ENCODE measurements around the gene SLC38A10. TPM values are rescaled to one million over a fixed set of nuclear protein-coding genes. Genes with fewer than 3 reads are reported as not detected.

Gene SLC38A10
- total RNA-seq, 1 donor from 2014 or later: 35.5 TPM

DNA sequence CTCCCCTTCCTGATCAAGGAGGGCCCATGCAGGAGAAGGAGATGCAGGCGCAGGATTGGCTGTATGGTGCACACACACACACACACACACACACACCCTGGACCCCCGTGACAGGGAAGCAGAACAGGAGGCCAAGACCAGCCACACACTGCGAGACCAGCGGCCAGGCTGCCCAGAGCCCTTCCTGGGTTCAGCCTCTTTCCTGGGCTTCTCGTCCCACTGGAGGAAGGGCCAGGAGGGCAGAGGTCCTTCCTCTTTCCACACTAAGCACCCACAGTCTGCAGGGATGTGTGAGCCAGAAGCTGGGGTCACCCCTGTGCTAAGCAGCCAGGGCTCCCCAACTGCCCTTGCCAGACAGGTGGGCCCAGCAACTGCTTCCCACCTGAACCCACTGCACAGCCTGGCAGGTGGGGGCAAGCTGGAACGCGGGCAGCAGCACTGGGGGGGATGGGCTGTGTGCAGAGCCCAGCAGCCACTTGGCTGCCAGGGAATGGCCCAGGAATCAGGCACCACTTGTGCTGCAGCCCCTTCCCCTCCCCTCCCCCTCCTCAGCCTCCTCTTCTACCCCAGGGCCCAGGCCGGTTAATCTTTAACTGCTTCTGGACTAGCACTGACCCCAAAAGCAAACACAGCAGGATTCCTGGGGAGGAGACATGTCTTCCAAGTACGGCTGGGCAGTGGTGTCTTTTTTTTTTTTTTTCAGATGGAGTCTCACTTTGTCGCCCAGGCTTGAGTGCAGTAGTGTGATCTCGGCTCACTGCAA, 44.6 kb upstream of the SLC38A10 start:
- FAIRE-seq (no peak), DNase-seq (ENCODE audit: low read depth) (no peak)
- TF ChIP-seq CTCF (IDR thresholded peaks at IDR 0.05; ENCODE audit: insufficient read depth, low read length, severe bottlenecking): no peak
- Histone ChIP-seq H3K4me3 (ENCODE audit: low read depth, low read length) (no peak overlapping the region), H3K36me3 (ENCODE audit: control insufficient read depth, insufficient read depth, low read length) (no peaks in the 10 kb centered on the region), H3K27me3 (ENCODE audit: control insufficient read depth, insufficient read depth, low read length) (peaks cover under 1% of the 10 kb centered on the region)

DNA sequence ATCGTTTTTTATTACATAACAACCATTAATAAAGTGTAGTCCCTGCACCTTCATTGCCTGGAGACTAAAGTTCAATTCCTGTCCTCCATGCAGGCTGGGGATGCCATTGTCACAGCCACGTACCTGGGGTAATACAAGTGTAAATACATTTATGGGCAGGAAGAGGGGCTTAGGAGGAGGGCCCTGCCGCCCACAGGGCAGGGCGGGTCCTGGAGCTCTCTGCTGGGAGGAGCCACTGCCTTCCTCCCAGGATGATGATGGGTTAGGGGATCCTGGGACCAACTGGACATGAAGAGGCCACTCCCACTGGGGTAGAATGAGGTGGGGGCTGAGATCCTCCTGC, 44.1 kb upstream of the SLC38A10 start:
- no peak for FAIRE-seq
- H3K27me3 ChIP-seq (ENCODE audit: control insufficient read depth, insufficient read depth, low read length): peaks cover 2% of the 10 kb centered on the region
- no peak overlapping the region for H3K4me3 ChIP-seq (ENCODE audit: low read depth, low read length)
- no peak for TF ChIP-seq CTCF (IDR thresholded peaks at IDR 0.05; ENCODE audit: insufficient read depth, low read length, severe bottlenecking)
- H3K36me3 ChIP-seq (ENCODE audit: control insufficient read depth, insufficient read depth, low read length): no peaks in the 10 kb centered on the region
- no peak for DNase-seq (ENCODE audit: low read depth)

DNA sequence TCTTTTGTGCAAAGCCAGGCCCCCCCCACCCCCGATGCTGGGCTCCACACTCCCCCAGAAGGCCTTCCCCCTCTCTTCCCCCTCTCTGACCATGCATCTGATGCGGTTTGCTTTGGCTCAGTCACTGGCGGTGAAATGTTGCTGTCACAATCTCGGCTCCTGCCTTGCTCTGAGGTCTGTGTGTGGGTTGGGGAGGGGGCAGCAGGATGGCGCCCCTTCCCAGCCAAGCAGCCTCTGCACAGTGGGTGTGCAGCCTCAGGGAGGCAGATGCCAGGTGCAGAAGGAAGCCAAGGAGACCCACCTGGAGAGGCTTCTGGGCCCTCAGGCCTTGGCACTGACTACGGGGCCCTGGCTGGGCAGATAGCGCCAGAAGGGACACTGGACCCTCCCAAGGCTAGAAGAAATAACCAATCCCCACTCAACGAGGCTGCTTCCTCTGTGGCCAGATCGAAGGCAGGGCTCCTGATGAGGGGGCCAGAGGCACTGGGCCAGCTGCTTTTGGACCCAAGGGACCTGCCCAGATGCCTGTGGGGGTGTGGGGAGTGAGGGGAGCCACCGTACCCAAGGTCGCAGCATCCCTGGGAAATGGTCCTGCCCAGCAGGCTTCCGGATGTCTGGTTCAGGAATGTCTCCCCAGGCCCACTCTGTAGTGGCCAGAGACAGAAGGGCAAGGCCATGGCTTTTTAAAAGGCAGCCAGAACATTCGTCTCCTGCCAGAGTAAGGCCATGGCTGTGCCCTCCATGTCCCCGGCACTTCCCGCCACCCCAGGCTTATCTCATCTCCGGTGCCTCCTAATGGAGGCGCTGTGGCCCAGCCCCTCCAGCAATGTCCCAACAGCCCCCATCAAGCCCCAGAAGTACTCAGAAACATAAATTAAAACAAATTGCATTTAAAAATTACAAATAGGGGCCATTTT, 43.4 kb upstream of the SLC38A10 start:
- no peak for TF ChIP-seq CTCF (IDR thresholded peaks at IDR 0.05; ENCODE audit: insufficient read depth, low read length, severe bottlenecking)
- no peaks in the 10 kb centered on the region for H3K36me3 ChIP-seq (ENCODE audit: control insufficient read depth, insufficient read depth, low read length)
- DNase-seq (ENCODE audit: low read depth) (no peak), FAIRE-seq (no peak)
- H3K4me3 ChIP-seq (ENCODE audit: low read depth, low read length): no peak overlapping the region
- H3K27me3 ChIP-seq (ENCODE audit: control insufficient read depth, insufficient read depth, low read length): peaks cover 2% of the 10 kb centered on the region

DNA sequence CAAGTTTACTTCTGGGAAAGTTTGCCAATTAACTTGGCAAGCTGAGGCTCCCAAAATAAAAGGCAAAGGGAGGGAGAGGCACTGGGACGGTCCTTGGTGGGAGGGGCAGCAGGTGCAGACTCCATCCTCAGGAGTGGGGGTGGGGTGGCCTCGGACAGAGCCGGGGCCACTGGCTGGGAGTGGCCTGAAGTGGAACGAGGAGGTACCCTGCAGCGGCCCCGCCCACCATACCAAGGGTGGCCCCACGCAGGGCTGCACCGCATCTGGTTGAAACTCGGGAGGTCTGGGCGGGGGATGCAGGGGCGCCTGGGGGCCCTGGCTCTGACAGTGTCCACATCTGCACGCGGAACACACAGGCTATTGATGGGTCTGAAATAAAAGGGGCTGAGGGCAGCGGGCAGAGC, 42.4 kb upstream of the SLC38A10 start:
- Histone ChIP-seq H3K36me3 (ENCODE audit: control insufficient read depth, insufficient read depth, low read length) (no peaks in the 10 kb centered on the region), H3K27me3 (ENCODE audit: control insufficient read depth, insufficient read depth, low read length) (peaks cover 5% of the 10 kb centered on the region), H3K4me3 (ENCODE audit: low read depth, low read length) (no peak overlapping the region)
- no peak for DNase-seq (ENCODE audit: low read depth)
- TF ChIP-seq CTCF (IDR thresholded peaks at IDR 0.05; ENCODE audit: insufficient read depth, low read length, severe bottlenecking): no peak
- FAIRE-seq: no peak

DNA sequence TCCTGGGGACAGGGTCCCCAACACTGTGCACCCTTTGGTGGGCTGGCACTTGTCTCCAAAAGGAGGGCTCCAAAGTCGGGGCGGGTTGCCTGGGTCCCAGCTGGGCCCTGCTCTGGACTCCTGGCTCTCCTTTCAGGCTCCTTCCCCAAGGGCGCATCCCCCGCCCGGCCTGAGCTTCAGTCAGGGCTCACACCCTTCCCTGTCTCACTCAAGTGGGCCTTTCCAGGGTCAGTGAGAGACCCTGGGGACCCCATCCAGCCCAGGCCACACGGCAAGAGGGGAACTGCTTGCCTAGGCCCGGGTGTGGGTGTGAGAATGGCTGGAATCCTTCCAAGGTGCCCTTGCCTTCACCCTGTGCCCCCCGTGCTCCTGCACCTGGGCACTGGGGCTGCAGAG, 41.8 kb upstream of the SLC38A10 start:
- no peak for TF ChIP-seq CTCF (IDR thresholded peaks at IDR 0.05; ENCODE audit: insufficient read depth, low read length, severe bottlenecking)
- no peak overlapping the region for H3K4me3 ChIP-seq (ENCODE audit: low read depth, low read length)
- DNase-seq (ENCODE audit: low read depth) (no peak), FAIRE-seq (no peak)
- no peaks in the 10 kb centered on the region for H3K36me3 ChIP-seq (ENCODE audit: control insufficient read depth, insufficient read depth, low read length)
- H3K27me3 ChIP-seq (ENCODE audit: control insufficient read depth, insufficient read depth, low read length): peaks cover 5% of the 10 kb centered on the region
